Measurements from ENCODE around the gene CCP110. TPM values are rescaled to one million over a fixed set of nuclear protein-coding genes. Genes with fewer than 3 reads are reported as not detected.
A peak's percentile ranks its signal among the peaks of the same experiment; 100 is the strongest.

Gene CCP110
- total and polyA plus RNA-seq, 4 donors, result 7.4 to 67.9 (median 15.4) TPM

- no peak overlapping the region for H3K4me3 ChIP-seq
- no peak for DNase-seq
- H3K27me3 ChIP-seq (ENCODE audit: control insufficient read depth in 3 of 3, insufficient read depth in 3 of 3, low read length in 2 of 3), result no peaks in the 10 kb centered on the region
- ATAC-seq (ENCODE audit: insufficient read depth, low FRiP score), result no peak
- H3K27ac ChIP-seq (ENCODE audit: low read depth in 1 of 2, low read length in 1 of 2), result peak overlapping the region in 1 of 2 donors; percentile 42
- H3K4me1 ChIP-seq (ENCODE audit: control insufficient read depth in 5 of 5, insufficient read depth in 5 of 5, low read length in 5 of 5), result no peaks in the 10 kb centered on the region
- 70 to 77% methylated on average over 3 of the region's 3 CpGs for WGBS, 2 donors
- peaks cover 0 to 2% (median 0%) of the 10 kb centered on the region in 4 donors for H3K36me3 ChIP-seq (ENCODE audit: control insufficient read depth in 4 of 4, insufficient read depth in 4 of 4, low read length in 4 of 4)
- H3K9me3 ChIP-seq (ENCODE audit: control insufficient read depth in 4 of 4, insufficient read depth in 3 of 4, low read length in 3 of 4), result no peaks in the 10 kb centered on the region
- H3K9ac ChIP-seq (ENCODE audit: insufficient read depth in 1 of 2, low read length in 2 of 2), result no peak overlapping the region
- no peak for TF ChIP-seq CTCF (IDR thresholded peaks at IDR 0.05; ENCODE audit: control extremely low read depth, extremely low read depth)
These were observed 44.4 kb upstream of the CCP110 start for GRCh38 chr16:19479302-19479721.

GRCh38 chr16:19481296-19481695 is 42.4 kb upstream of the CCP110 start:
- H3K4me3 ChIP-seq, result no peak overlapping the region
- H3K9ac ChIP-seq (ENCODE audit: insufficient read depth in 1 of 2, low read length in 2 of 2), result no peak overlapping the region
- no peaks in the 10 kb centered on the region for H3K36me3 ChIP-seq (ENCODE audit: control insufficient read depth in 4 of 4, insufficient read depth in 4 of 4, low read length in 4 of 4)
- H3K4me1 ChIP-seq (ENCODE audit: control insufficient read depth in 5 of 5, insufficient read depth in 5 of 5, low read length in 5 of 5), result no peaks in the 10 kb centered on the region
- 82 to 86% methylated on average over 2 of the region's 2 CpGs for WGBS, 2 donors
- no peak overlapping the region for H3K27ac ChIP-seq (ENCODE audit: low read depth in 1 of 2, low read length in 1 of 2)
- no peaks in the 10 kb centered on the region for H3K9me3 ChIP-seq (ENCODE audit: control insufficient read depth in 4 of 4, insufficient read depth in 3 of 4, low read length in 3 of 4)
- no peak for ATAC-seq (ENCODE audit: insufficient read depth, low FRiP score)
- no peak for TF ChIP-seq CTCF (IDR thresholded peaks at IDR 0.05; ENCODE audit: control extremely low read depth, extremely low read depth)
- H3K27me3 ChIP-seq (ENCODE audit: control insufficient read depth in 3 of 3, insufficient read depth in 3 of 3, low read length in 2 of 3), result no peaks in the 10 kb centered on the region
- DNase-seq, result no peak

GRCh38 chr16:19481769-19482168 is 42.0 kb upstream of the CCP110 start:
- ATAC-seq (ENCODE audit: insufficient read depth, low FRiP score), result no peak

More at GRCh38 chr16:19481769-19482168, 42.0 kb upstream of the CCP110 start:
- H3K9ac ChIP-seq (ENCODE audit: insufficient read depth in 1 of 2, low read length in 2 of 2), result no peak overlapping the region
- no peak for TF ChIP-seq CTCF (IDR thresholded peaks at IDR 0.05; ENCODE audit: control extremely low read depth, extremely low read depth)
- DNase-seq, result no peak
- no peaks in the 10 kb centered on the region for H3K27me3 ChIP-seq (ENCODE audit: control insufficient read depth in 3 of 3, insufficient read depth in 3 of 3, low read length in 2 of 3)
- H3K9me3 ChIP-seq (ENCODE audit: control insufficient read depth in 4 of 4, insufficient read depth in 3 of 4, low read length in 3 of 4), result no peaks in the 10 kb centered on the region
- no peaks in the 10 kb centered on the region for H3K36me3 ChIP-seq (ENCODE audit: control insufficient read depth in 4 of 4, insufficient read depth in 4 of 4, low read length in 4 of 4)
- WGBS, 2 donors, result 90 to 93% methylated on average over 5 of the region's 5 CpGs
- H3K4me3 ChIP-seq, result no peak overlapping the region
- no peaks in the 10 kb centered on the region for H3K4me1 ChIP-seq (ENCODE audit: control insufficient read depth in 5 of 5, insufficient read depth in 5 of 5, low read length in 5 of 5)
- no peak overlapping the region for H3K27ac ChIP-seq (ENCODE audit: low read depth in 1 of 2, low read length in 1 of 2)
